ENCODE measurements around the gene CX3CR1. TPM values are rescaled to one million over a fixed set of nuclear protein-coding genes. Genes with fewer than 3 reads are reported as not detected.
"Not testable (repeated sequence)": the region's sequence is repeated elsewhere in the genome, so short reads cannot be mapped to it uniquely, and the experiment has no call there.

Gene CX3CR1
- total RNA-seq, 1 donor from 2014 or later: not detected

- H3K4me3 Mint-ChIP-seq (ENCODE audit: unreplicated experiment): no peak overlapping the region
- H3K4me1 Mint-ChIP-seq (ENCODE audit: low read depth, unreplicated experiment): no peaks in the 10 kb centered on the region
- no peaks in the 10 kb centered on the region for H3K36me3 Mint-ChIP-seq (ENCODE audit: unreplicated experiment)
- no peaks in the 10 kb centered on the region for H3K27me3 Mint-ChIP-seq (ENCODE audit: unreplicated experiment)
- H3K27ac Mint-ChIP-seq (ENCODE audit: unreplicated experiment): no peak overlapping the region
- no peaks in the 10 kb centered on the region for H3K9me3 Mint-ChIP-seq (ENCODE audit: unreplicated experiment)
- no peak for DNase-seq
- no peak for TF ChIP-seq CTCF (IDR thresholded peaks at IDR 0.05; ENCODE audit: partially characterized antibody, unreplicated experiment)
These were observed 45.4 kb upstream of the CX3CR1 start for GRCh38 chr3:39325236-39325635.

GRCh38 chr3:39323494-39323893, 43.7 kb upstream of the CX3CR1 start:
- no peak overlapping the region for H3K4me3 Mint-ChIP-seq (ENCODE audit: unreplicated experiment)
- no peaks in the 10 kb centered on the region for H3K27me3 Mint-ChIP-seq (ENCODE audit: unreplicated experiment)
- no peak overlapping the region for H3K27ac Mint-ChIP-seq (ENCODE audit: unreplicated experiment)
- no peaks in the 10 kb centered on the region for H3K36me3 Mint-ChIP-seq (ENCODE audit: unreplicated experiment)
- no peak for TF ChIP-seq CTCF (IDR thresholded peaks at IDR 0.05; ENCODE audit: partially characterized antibody, unreplicated experiment)
- peaks cover 2% of the 10 kb centered on the region for H3K9me3 Mint-ChIP-seq (ENCODE audit: unreplicated experiment)
- no peaks in the 10 kb centered on the region for H3K4me1 Mint-ChIP-seq (ENCODE audit: low read depth, unreplicated experiment)
- DNase-seq: no peak

GRCh38 chr3:39322936-39323335, 43.1 kb upstream of the CX3CR1 start:
- H3K4me1 Mint-ChIP-seq (ENCODE audit: low read depth, unreplicated experiment): no peaks in the 10 kb centered on the region
- DNase-seq: no peak
- H3K9me3 Mint-ChIP-seq (ENCODE audit: unreplicated experiment): peaks cover 2% of the 10 kb centered on the region
- H3K4me3 Mint-ChIP-seq (ENCODE audit: unreplicated experiment): no peak overlapping the region
- TF ChIP-seq CTCF (IDR thresholded peaks at IDR 0.05; ENCODE audit: partially characterized antibody, unreplicated experiment): no peak
- H3K27ac Mint-ChIP-seq (ENCODE audit: unreplicated experiment): no peak overlapping the region
- H3K27me3 Mint-ChIP-seq (ENCODE audit: unreplicated experiment): no peaks in the 10 kb centered on the region
- no peaks in the 10 kb centered on the region for H3K36me3 Mint-ChIP-seq (ENCODE audit: unreplicated experiment)

- not testable (repeated sequence) for H3K9me3 Mint-ChIP-seq (ENCODE audit: unreplicated experiment); H3K27me3 Mint-ChIP-seq (ENCODE audit: unreplicated experiment); H3K4me1 Mint-ChIP-seq (ENCODE audit: low read depth, unreplicated experiment); DNase-seq; H3K4me3 Mint-ChIP-seq (ENCODE audit: unreplicated experiment); H3K36me3 Mint-ChIP-seq (ENCODE audit: unreplicated experiment); H3K27ac Mint-ChIP-seq (ENCODE audit: unreplicated experiment)
These were observed 42.4 kb upstream of the CX3CR1 start for GRCh38 chr3:39322209-39322715.

- H3K36me3 Mint-ChIP-seq (ENCODE audit: unreplicated experiment); H3K9me3 Mint-ChIP-seq (ENCODE audit: unreplicated experiment); DNase-seq: not testable (repeated sequence)
These were observed 41.7 kb upstream of the CX3CR1 start for GRCh38 chr3:39321574-39321983.

GRCh38 chr3:39319249-39319648, 39.4 kb upstream of the CX3CR1 start:
- Mint-ChIP-seq H3K9me3 (ENCODE audit: unreplicated experiment) (peaks cover 5% of the 10 kb centered on the region), H3K27me3 (ENCODE audit: unreplicated experiment) (no peaks in the 10 kb centered on the region), H3K4me3 (ENCODE audit: unreplicated experiment) (no peak overlapping the region), H3K36me3 (ENCODE audit: unreplicated experiment) (peaks cover 5% of the 10 kb centered on the region), H3K27ac (ENCODE audit: unreplicated experiment) (no peak overlapping the region), H3K4me1 (ENCODE audit: low read depth, unreplicated experiment) (no peaks in the 10 kb centered on the region)
- DNase-seq: no peak
- TF ChIP-seq CTCF (IDR thresholded peaks at IDR 0.05; ENCODE audit: partially characterized antibody, unreplicated experiment): no peak

More at GRCh38 chr3:39321574-39321983, 41.7 kb upstream of the CX3CR1 start:
- H3K27me3 Mint-ChIP-seq (ENCODE audit: unreplicated experiment); H3K27ac Mint-ChIP-seq (ENCODE audit: unreplicated experiment); H3K4me1 Mint-ChIP-seq (ENCODE audit: low read depth, unreplicated experiment); H3K4me3 Mint-ChIP-seq (ENCODE audit: unreplicated experiment): not testable (repeated sequence)

Measured in glutamatergic neuron (in vitro differentiated cells).